DOHH2 (cell line): ENCODE results near the gene GDI1.

ENCODE experiments used
- H3F3A ChIP-seq: fragments of 200-600 bp; sonication (generic), shearing (Covaris generic); 2 replicates; pipeline ENCODE4 v1.6.0; 2016; ENCODE audit warnings: antibody characterized with exemption, mild to moderate bottlenecking; ENCODE audit not compliant: control insufficient read depth, insufficient read depth
- H3K27ac ChIP-seq: fragments of 200-600 bp; sonication (generic); 2 replicates; pipeline ENCODE4 v1.5.1; 2014; ENCODE audit warnings: low read depth, mild to moderate bottlenecking, low read length, moderate library complexity
- H3K27me3 ChIP-seq: fragments of 200-600 bp; sonication (generic); 2 replicates; pipeline ENCODE4 v1.6.1; 2014; ENCODE audit warnings: mild to moderate bottlenecking, low read length, mixed read lengths; ENCODE audit not compliant: control insufficient read depth
- H3K36me3 ChIP-seq: fragments of 200-600 bp; sonication (generic); 2 replicates; pipeline ENCODE4 v1.6.1; 2014; ENCODE audit warnings: mild to moderate bottlenecking, low read length, moderate library complexity, mixed read lengths; ENCODE audit not compliant: control insufficient read depth
- H3K4me1 ChIP-seq: fragments of 200-600 bp; sonication (generic); 2 replicates; pipeline ENCODE4 v1.6.1; 2014; ENCODE audit warnings: mild to moderate bottlenecking, low read length, mixed read lengths; ENCODE audit not compliant: control insufficient read depth
- H3K4me2 ChIP-seq: fragments of 200-600 bp; sonication (generic); 2 replicates; pipeline ENCODE4 v1.6.0; 2014; ENCODE audit warnings: mild to moderate bottlenecking, low read length, moderate library complexity
- H3K4me3 ChIP-seq: fragments of 200-600 bp; sonication (generic); 2 replicates; pipeline ENCODE4 v1.5.1; 2014; ENCODE audit warnings: mild to moderate bottlenecking, low read length, mixed read lengths
- H3K79me2 ChIP-seq: fragments of 200-600 bp; sonication (generic); 2 replicates; pipeline ENCODE4 v1.6.1; 2014; ENCODE audit warnings: mild to moderate bottlenecking, low read length, mixed read lengths; ENCODE audit not compliant: control insufficient read depth
- H3K9me2 ChIP-seq: fragments of 200-600 bp; sonication (generic); replicated peaks from 2 replicates; pipeline ENCODE4 v1.6.1; 2014; ENCODE audit warnings: mild to moderate bottlenecking, low read length, mixed read lengths; ENCODE audit not compliant: control insufficient read depth
- H3K9me3 ChIP-seq: fragments of 200-600 bp; sonication (generic); 2 replicates; pipeline ENCODE4 v1.6.1; 2014; ENCODE audit warnings: antibody characterized with exemption, low read length, mixed read lengths; ENCODE audit not compliant: control insufficient read depth, insufficient read depth
- H4K20me1 ChIP-seq: fragments of 200-600 bp; sonication (generic); 2 replicates; pipeline ENCODE4 v1.6.0; 2014; ENCODE audit warnings: low read depth, mild to moderate bottlenecking, antibody characterized with exemption, low read length, moderate library complexity; ENCODE audit not compliant: control insufficient read depth, insufficient read depth
- CTCF ChIP-seq: fragments of 200-600 bp; sonication (generic); IDR thresholded peaks from one replicate; pipeline ENCODE4 v1.5.1; 2014; ENCODE audit warnings: antibody characterized with exemption, mild to moderate bottlenecking, low read depth, low read length; ENCODE audit not compliant: poor library complexity, severe bottlenecking
- EZH2phosphoT487 ChIP-seq: fragments of 200-600 bp; sonication (generic); IDR thresholded peaks from 2 replicates; pipeline ENCODE4 v1.6.1; 2017; ENCODE audit warnings: borderline replicate concordance, mild to moderate bottlenecking, antibody characterized with exemption, low read length, moderate library complexity, mixed read lengths

Gene GDI1

GRCh38 chrX:154481195-154481594, 44.2 kb downstream of the GDI1 start:
- TF ChIP-seq CTCF, result no peak
- TF ChIP-seq EZH2phosphoT487, result no peak
- H3K4me2 ChIP-seq, result peak overlapping the region; percentile 61
- no peak overlapping the region for H3K4me3 ChIP-seq
- H3K79me2 ChIP-seq, result peaks cover 31% of the 10 kb centered on the region
- H3F3A ChIP-seq, result peaks cover 2% of the 10 kb centered on the region
- no peaks in the 10 kb centered on the region for H3K9me2 ChIP-seq
- H3K27me3 ChIP-seq, result no peaks in the 10 kb centered on the region
- peaks cover 61% of the 10 kb centered on the region for H3K4me1 ChIP-seq
- no peaks in the 10 kb centered on the region for H3K9me3 ChIP-seq
- no peaks in the 10 kb centered on the region for H4K20me1 ChIP-seq
- H3K36me3 ChIP-seq, result peaks cover 26% of the 10 kb centered on the region
- H3K27ac ChIP-seq, result peak overlapping the region; percentile 54

GRCh38 chrX:154481911-154482601, 45.1 kb downstream of the GDI1 start:
- Histone ChIP-seq H3K9me2 (no peaks in the 10 kb centered on the region), H3K27me3 (no peaks in the 10 kb centered on the region), H3K36me3 (peaks cover 26% of the 10 kb centered on the region), H3F3A (peaks cover 2% of the 10 kb centered on the region), H3K4me1 (peaks cover 64% of the 10 kb centered on the region), H3K4me3 (peak overlapping the region; percentile 41), H3K27ac (peak overlapping the region; percentile 54), H3K79me2 (peaks cover 34% of the 10 kb centered on the region), H4K20me1 (no peaks in the 10 kb centered on the region), H3K9me3 (no peaks in the 10 kb centered on the region), H3K4me2 (peak overlapping the region; percentile 61)
- TF ChIP-seq CTCF (no peak), EZH2phosphoT487 (no peak)

GRCh38 chrX:154482786-154483185, 45.8 kb downstream of the GDI1 start:
- peaks cover 31% of the 10 kb centered on the region for H3K36me3 ChIP-seq
- H4K20me1 ChIP-seq, result no peaks in the 10 kb centered on the region
- no peak overlapping the region for H3K4me3 ChIP-seq
- no peaks in the 10 kb centered on the region; the same call in 1 of the 2 replicates for H3F3A ChIP-seq
- no peaks in the 10 kb centered on the region for H3K27me3 ChIP-seq
- no peak overlapping the region for H3K27ac ChIP-seq
- H3K9me2 ChIP-seq, result no peaks in the 10 kb centered on the region
- no peak for TF ChIP-seq EZH2phosphoT487
- H3K4me1 ChIP-seq, result peaks cover 64% of the 10 kb centered on the region
- H3K4me2 ChIP-seq, result no peak overlapping the region; the same call in 1 of the 2 replicates
- H3K9me3 ChIP-seq, result no peaks in the 10 kb centered on the region
- peaks cover 41% of the 10 kb centered on the region for H3K79me2 ChIP-seq

GRCh38 chrX:154483325-154483724, 46.4 kb downstream of the GDI1 start:
- Histone ChIP-seq H3K9me2 (no peaks in the 10 kb centered on the region), H3K36me3 (peaks cover 31% of the 10 kb centered on the region), H3K79me2 (peaks cover 41% of the 10 kb centered on the region), H3K4me2 (no peak overlapping the region), H3K4me3 (no peak overlapping the region), H3K27ac (no peak overlapping the region), H3K4me1 (peaks cover 60% of the 10 kb centered on the region), H3K9me3 (no peaks in the 10 kb centered on the region), H4K20me1 (no peaks in the 10 kb centered on the region), H3F3A (no peaks in the 10 kb centered on the region; the same call in 1 of the 2 replicates), H3K27me3 (no peaks in the 10 kb centered on the region)
- TF ChIP-seq EZH2phosphoT487 (no peak), CTCF (no peak)
